Body of pancreas (tissue), 4 donors: ENCODE results near the gene GPR137. TPM values are rescaled to one million over a fixed set of nuclear protein-coding genes. Genes with fewer than 3 reads are reported as not detected.

Source experiments
- ATAC-seq: fragments of 150-250 bp; one replicate; pipeline ENCODE4 v1.9.1; 2016
- DNase-seq, 4 donors: peaks; one replicate each; pipeline ENCODE4 v3.0.0-alpha.2; 2019
- H3K27ac ChIP-seq, 4 donors: fragments of 200-600 bp; sonication (generic); 1 replicate in 3 of 4; 2 replicates in 1 of 4; pipeline versions ENCODE4 v1.5.1 to v1.6.1; 2016 to 2019; ENCODE audit warnings: mild to moderate bottlenecking in 1 of 4, mixed read lengths in 1 of 4, moderate library complexity in 1 of 4
- H3K27me3 ChIP-seq, 2 donors: fragments of 200-600 bp; sonication (generic); one replicate each; pipeline ENCODE4 v1.6.0; 2016; ENCODE audit warnings: mild to moderate bottlenecking in 1 of 2
- H3K36me3 ChIP-seq, 2 donors: fragments of 200-600 bp; sonication (generic); replicated peaks in 1 of 2; 2 replicates each; pipeline ENCODE4 v1.5.1; 2016; ENCODE audit warnings: low read depth in 2 of 2; ENCODE audit not compliant: insufficient read depth in 1 of 2
- H3K4me1 ChIP-seq: fragments of 200-600 bp; sonication (generic); one replicate; pipeline ENCODE4 v1.6.0; 2016
- H3K4me3 ChIP-seq, 2 donors: fragments of 200-600 bp; sonication (generic); 1 replicate in 1 of 2; 2 replicates in 1 of 2; pipeline ENCODE4 v1.5.1; 2016 to 2019
- H3K9me3 ChIP-seq, 3 donors: fragments of 200-600 bp; sonication (generic); 1 replicate in 2 of 3; 2 replicates in 1 of 3; pipeline ENCODE4 v1.5.1; 2016
- POLR2A ChIP-seq, 3 donors: fragments of 450-650 bp; IDR thresholded peaks; one replicate each; pipeline ENCODE4 v1.6.1; 2016; ENCODE audit warnings: antibody characterized with exemption in 3 of 3, mild to moderate bottlenecking in 2 of 3
- WGBS, 2 donors: methylation state at CpG; one replicate each; pipeline ENCODE4 v1.1.5; 2017; 5-methylcytosine and 5-hydroxymethylcytosine counted together
- intact Hi-C: fragments of 100-400 bp; cut with DNase I; formaldehyde crosslinking; loops from one replicate; pipeline ENCODE4 v1.15.1; 2023
- small RNA-seq: library from RNA; depleted of rRNA; stranded (forward); fragments of <200 nt; gene quantifications from one replicate; pipeline ENCODE3, GENCODE V24; 2016
- total RNA-seq, 2 donors: library from RNA; depleted of rRNA; stranded (reverse); fragments of >200 nt; gene quantifications; one replicate each; pipeline ENCODE4 v1.1.0, GENCODE V29; 2016
- TF ChIP-seq, protein P1 (sequence below), 7 experiments: fragments of 450-650 bp in 4 of 7; fragments of 200-600 bp in 3 of 7; sonication (generic) in 3 of 7; IDR thresholded peaks; one replicate each; pipeline ENCODE4 v1.5.1; 2016 to 2019; ENCODE audit warnings: antibody characterized with exemption in 7 of 7

The GPR137 gene
- total RNA-seq, 2 donors from 2014 or later = 4.4 to 19.4 TPM

DNA sequence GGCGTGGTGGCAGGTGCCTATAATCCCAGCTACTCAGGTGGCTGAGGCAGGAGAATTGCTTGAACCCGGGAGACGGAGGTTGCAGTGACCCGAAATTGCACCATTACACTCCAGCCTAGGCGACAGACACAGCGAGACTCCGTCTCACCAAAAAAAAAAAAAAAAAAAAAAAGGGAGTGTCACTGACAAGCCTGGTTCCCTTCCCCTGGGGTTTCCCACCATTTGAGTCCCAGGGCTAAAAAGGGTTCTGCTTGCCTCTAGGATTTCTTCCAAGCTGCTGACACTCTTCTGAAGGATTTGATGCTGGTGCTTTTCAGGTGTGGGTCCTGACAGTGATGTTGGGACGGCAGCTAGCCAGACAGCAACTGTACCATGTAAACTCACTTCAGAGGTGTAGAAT is 53.1 kb downstream of the GPR137 start:
- Histone ChIP-seq H3K36me3 (no peaks in the 10 kb centered on the region), H3K4me3 (no peak overlapping the region), H3K4me1 (peaks cover 11% of the 10 kb centered on the region), H3K9me3 (no peaks in the 10 kb centered on the region), H3K27me3 (no peaks in the 10 kb centered on the region), H3K27ac (no peak overlapping the region)
- 83 to 93% methylated on average over 7 to 8 of the region's 8 CpGs for WGBS, 2 donors
- TF ChIP-seq POLR2A (IDR thresholded peaks at IDR 0.05) = no peak
- TF ChIP-seq, protein P1, sequence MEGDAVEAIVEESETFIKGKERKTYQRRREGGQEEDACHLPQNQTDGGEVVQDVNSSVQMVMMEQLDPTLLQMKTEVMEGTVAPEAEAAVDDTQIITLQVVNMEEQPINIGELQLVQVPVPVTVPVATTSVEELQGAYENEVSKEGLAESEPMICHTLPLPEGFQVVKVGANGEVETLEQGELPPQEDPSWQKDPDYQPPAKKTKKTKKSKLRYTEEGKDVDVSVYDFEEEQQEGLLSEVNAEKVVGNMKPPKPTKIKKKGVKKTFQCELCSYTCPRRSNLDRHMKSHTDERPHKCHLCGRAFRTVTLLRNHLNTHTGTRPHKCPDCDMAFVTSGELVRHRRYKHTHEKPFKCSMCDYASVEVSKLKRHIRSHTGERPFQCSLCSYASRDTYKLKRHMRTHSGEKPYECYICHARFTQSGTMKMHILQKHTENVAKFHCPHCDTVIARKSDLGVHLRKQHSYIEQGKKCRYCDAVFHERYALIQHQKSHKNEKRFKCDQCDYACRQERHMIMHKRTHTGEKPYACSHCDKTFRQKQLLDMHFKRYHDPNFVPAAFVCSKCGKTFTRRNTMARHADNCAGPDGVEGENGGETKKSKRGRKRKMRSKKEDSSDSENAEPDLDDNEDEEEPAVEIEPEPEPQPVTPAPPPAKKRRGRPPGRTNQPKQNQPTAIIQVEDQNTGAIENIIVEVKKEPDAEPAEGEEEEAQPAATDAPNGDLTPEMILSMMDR (IDR thresholded peaks at IDR 0.05) = no peak
- intact Hi-C loops = no loop called here
- ATAC-seq (no peak), DNase-seq (no peak)

Small RNAs within 50 kb of the gene (small RNA-seq; reads per million reads assigned to genes)
- not detected for gene RF00019

Other genes starting within 250 kb of the GPR137 start
- gene FLRT1, start 249.9 kb upstream of the GPR137 start, total RNA-seq = under 1 TPM in 1 of 2 donors, not detected in 1; 0.26 TPM
- 10 to 100 TPM; 24.7 to 65.4 TPM for gene MACROD1, start 119.7 kb upstream of the GPR137 start, total RNA-seq
- gene STIP1, start 99.7 kb upstream of the GPR137 start, total RNA-seq = 10 to 100 TPM; 35.8 to 63.6 TPM
- 1 to 10 TPM; 8.6 to 9.1 TPM for gene FERMT3, start 79.1 kb upstream of the GPR137 start, total RNA-seq
- 10 to 100 TPM; 56.3 to 75.2 TPM for gene TRPT1, start 59.7 kb upstream of the GPR137 start, total RNA-seq
- gene NUDT22, start 59.6 kb upstream of the GPR137 start, total RNA-seq = 10 to 100 TPM; 45.9 to 73.5 TPM
- gene DNAJC4, start 55.3 kb upstream of the GPR137 start, total RNA-seq = 10 to 100 TPM; 23.6 to 56.7 TPM
- 100 to 1,000 TPM in 1 of 2 donors, 10 to 100 TPM in 1; 32.4 to 108 TPM for gene VEGFB, start 51.3 kb upstream of the GPR137 start, total RNA-seq
- 10 to 100 TPM; 42.0 to 92.6 TPM for gene FKBP2, start 44.8 kb upstream of the GPR137 start, total RNA-seq
- gene PPP1R14B, start 38.9 kb upstream of the GPR137 start, total RNA-seq = 100 to 1,000 TPM in 1 of 2 donors, 10 to 100 TPM in 1; 87.7 to 112 TPM
- 10 to 100 TPM; 13.8 to 14.5 TPM for gene PLCB3, start 34.3 kb upstream of the GPR137 start, total RNA-seq
- gene BAD, start 1.2 kb upstream of the GPR137 start, total RNA-seq = 10 to 100 TPM; 51.1 to 85.9 TPM
- not detected for gene KCNK4, start 5.5 kb downstream of the GPR137 start, total RNA-seq
- 1 to 10 TPM in 1 of 2 donors, not detected in 1; 2.3 TPM for gene CATSPERZ, start 14.5 kb downstream of the GPR137 start, total RNA-seq
- gene ESRRA, start 19.7 kb downstream of the GPR137 start, total RNA-seq = 10 to 100 TPM; 51.7 to 63.8 TPM
- 100 to 1,000 TPM; 170 to 223 TPM for gene TRMT112, start 31.7 kb downstream of the GPR137 start, total RNA-seq
- gene PRDX5, start 32.3 kb downstream of the GPR137 start, total RNA-seq = 100 to 1,000 TPM; 108 to 224 TPM
- 10 to 100 TPM in 1 of 2 donors, 1 to 10 TPM in 1; 8.8 to 16.2 TPM for gene CCDC88B, start 54.4 kb downstream of the GPR137 start, total RNA-seq
- gene RPS6KA4, start 73.3 kb downstream of the GPR137 start, total RNA-seq = 10 to 100 TPM; 13.0 to 22.7 TPM